HCT116 (cell line): Measurements from ENCODE around the gene OR10A6. TPM values are rescaled to one million over a fixed set of nuclear protein-coding genes. Genes with fewer than 3 reads are reported as not detected.

Source experiments
- ATAC-seq: fragments of 200-7000 bp; cut with Tn5 transposase; 2 replicates; pipeline ENCODE4 v1.9.1; 2020; ENCODE audit warnings: mild to moderate bottlenecking, moderate library complexity
- BruUV-seq: library from RNA; stranded (reverse); fragments of 400-500 nt; replicated peaks from 2 replicates; lab custom pipeline; 2021; lab: Mats Ljungman, UMichigan
- CTCF ChIA-PET: fragments of 300-600 bp; sonication (Branson Sonifier 250); formaldehyde crosslinking; loops from one replicate; lab custom pipeline; 2021; ENCODE audit warnings: antibody characterized with exemption; lab: Charles Lee
- POLR2A ChIA-PET: fragments of 300-600, 350-600 bp; sonication (Branson Sonifier 250); formaldehyde crosslinking; loops from one replicate; lab custom pipeline; 2021; ENCODE audit warnings: antibody characterized with exemption; lab: Charles Lee
- RAD21 ChIA-PET, 2 experiments: fragments of 300-600 bp; sonication (Branson Sonifier 250); formaldehyde crosslinking; loops; one replicate each; lab custom pipeline; 2023; ENCODE audit warnings: low total read pairs in 2 of 2; ENCODE audit not compliant: uncharacterized antibody in 2 of 2, unreplicated experiment in 2 of 2, low non-redundant PET in 1 of 2; lab: Charles Lee
- DNase-seq: peaks from one replicate; pipeline ENCODE4 v3.0.0-alpha.2; 2010; ENCODE audit warnings: low read depth, low spot score
- H2AFZ ChIP-seq: fragments of 200-600 bp; shearing (Covaris generic), sonication (generic); 2 replicates; pipeline ENCODE4 v1.6.1; 2017; ENCODE audit warnings: low read depth, mixed run types, mixed read lengths, antibody characterized with exemption, low read length; ENCODE audit not compliant: poor library complexity, severe bottlenecking
- H3K27ac ChIP-seq: 2 replicates; pipeline ENCODE4 v1.5.1; 2012; ENCODE audit warnings: low read depth, low read length
- H3K27me3 ChIP-seq: fragments of 200-600 bp; sonication (generic); 2 replicates; pipeline ENCODE4 v1.6.1; 2016; ENCODE audit warnings: mixed run types, low read length, mixed read lengths; ENCODE audit not compliant: insufficient read depth
- H3K36me3 ChIP-seq, 2 experiments: fragments of 200-500 bp in 1 of 2; fragments of 200-600 bp in 1 of 2; sonication (Bioruptor generic) in 1 of 2; sonication (generic) in 1 of 2; 2 replicates each; pipeline versions ENCODE4 v1.5.1 to v1.6.1; 2014 to 2016; ENCODE audit warnings: low read length in 2 of 2, inconsistent platforms in 1 of 2, mixed read lengths in 1 of 2, mixed run types in 1 of 2; ENCODE audit not compliant: insufficient read depth in 2 of 2, control insufficient read depth in 1 of 2
- H3K4me1 ChIP-seq, 2 experiments: fragments of 200-600 bp in 1 of 2; sonication (generic) in 1 of 2; 2 replicates each; pipeline versions ENCODE4 v1.5.1 to v1.6.1; 2012 to 2017; ENCODE audit warnings: low read length in 2 of 2, inconsistent platforms in 1 of 2, mild to moderate bottlenecking in 1 of 2, mixed read lengths in 1 of 2, mixed run types in 1 of 2, moderate library complexity in 1 of 2; ENCODE audit not compliant: insufficient read depth in 2 of 2, control insufficient read depth in 1 of 2
- H3K4me2 ChIP-seq: fragments of 200-600 bp; sonication (generic); 2 replicates; pipeline ENCODE4 v1.6.1; 2017; ENCODE audit warnings: mixed run types, low read length, mixed read lengths
- H3K4me3 ChIP-seq, 2 experiments: fragments of 200-600 bp in 1 of 2; sonication (generic) in 1 of 2; replicated peaks in 1 of 2; 2 replicates each; pipeline ENCODE4 v1.5.1; 2011 to 2016; ENCODE audit warnings: low read length in 2 of 2, control low read depth in 1 of 2, low read depth in 1 of 2, mild to moderate bottlenecking in 1 of 2, mixed read lengths in 1 of 2, mixed run types in 1 of 2
- H3K79me2 ChIP-seq: fragments of 200-600 bp; sonication (generic); 2 replicates; pipeline ENCODE4 v1.6.1; 2017; ENCODE audit warnings: mild to moderate bottlenecking, mixed run types, low read length, moderate library complexity, mixed read lengths; ENCODE audit not compliant: insufficient read depth
- H3K9ac ChIP-seq: fragments of 200-600 bp; sonication (generic); 2 replicates; pipeline ENCODE4 v1.6.1; 2016; ENCODE audit warnings: low read length, mixed read lengths
- H3K9me2 ChIP-seq: fragments of 200-600 bp; sonication (generic), shearing (Covaris generic); 2 replicates; pipeline ENCODE4 v1.6.1; 2017; ENCODE audit warnings: mixed run types, mild to moderate bottlenecking, moderate library complexity; ENCODE audit not compliant: insufficient read depth
- H3K9me3 ChIP-seq, 2 experiments: fragments of 200-500 bp in 1 of 2; fragments of 200-600 bp in 1 of 2; sonication (Bioruptor generic) in 1 of 2; sonication (generic) in 1 of 2; 2 replicates each; pipeline ENCODE4 v1.6.1; 2014 to 2017; ENCODE audit warnings: low read length in 2 of 2, mixed read lengths in 2 of 2, inconsistent platforms in 1 of 2, low read depth in 1 of 2, mild to moderate bottlenecking in 1 of 2, mixed run types in 1 of 2, moderate library complexity in 1 of 2; ENCODE audit not compliant: control insufficient read depth in 1 of 2, insufficient read depth in 1 of 2
- H4K20me1 ChIP-seq: fragments of 200-600 bp; sonication (generic), shearing (Covaris generic); 2 replicates; pipeline ENCODE4 v1.6.1; 2017; ENCODE audit warnings: mixed run types, mild to moderate bottlenecking, moderate library complexity; ENCODE audit not compliant: insufficient read depth
- CBX3 ChIP-seq: IDR thresholded peaks from 2 replicates; pipeline ENCODE4 v1.6.1; 2012; ENCODE audit warnings: low read depth
- CEBPB ChIP-seq: IDR thresholded peaks from 2 replicates; pipeline ENCODE4 v1.6.1; 2012; ENCODE audit warnings: low read depth
- EZH2phosphoT487 ChIP-seq: fragments of 200-600 bp; IDR thresholded peaks from 2 replicates; pipeline ENCODE4 v1.6.1; 2018; ENCODE audit warnings: antibody characterized with exemption, borderline replicate concordance
- POLR2A ChIP-seq: IDR thresholded peaks from 2 replicates; pipeline ENCODE4 v1.7.0; 2011; ENCODE audit warnings: borderline replicate concordance; ENCODE audit not compliant: insufficient read depth, insufficient read length; ENCODE audit errors: extremely low read depth
- SIN3A ChIP-seq: IDR thresholded peaks from 2 replicates; pipeline ENCODE4 v1.6.1; 2012; ENCODE audit warnings: low read depth
- ZBTB33 ChIP-seq: IDR thresholded peaks from 2 replicates; pipeline ENCODE4 v1.6.1; 2011; ENCODE audit warnings: mild to moderate bottlenecking, low read length, moderate library complexity; ENCODE audit not compliant: insufficient replicate concordance; ENCODE audit errors: extremely low read depth
- intact Hi-C: fragments of 100-400 bp; cut with micrococcal nuclease; formaldehyde crosslinking; loops from 2 replicates; pipeline ENCODE4 v1.10.0; 2022
- total RNA-seq: library from RNA; stranded (reverse); gene quantifications from one replicate; pipeline ENCODE4 v1.2.1, GENCODE V29; 2021; ENCODE audit not compliant: unreplicated experiment

OR10A6 gene
- total RNA-seq, 1 experiment from 2014 or later = not detected

GRCh38 chr11:7907121-7907520 is 23.9 kb downstream of the OR10A6 start (continued):
- TF ChIP-seq CEBPB (no peak), CBX3 (no peak), POLR2A (no peak)

- RAD21 ChIA-PET = no interaction called here
- POLR2A ChIA-PET = no interaction called here
- peaks cover 50% of the 10 kb centered on the region for H3K27me3 ChIP-seq
- DNase-seq = no peak
- H3K4me2 ChIP-seq = no peak overlapping the region
- no peak overlapping the region for H3K27ac ChIP-seq
- CTCF ChIA-PET = no interaction called here
- H3K79me2 ChIP-seq = no peaks in the 10 kb centered on the region
- TF ChIP-seq ZBTB33 = no peak
- no peak for TF ChIP-seq POLR2A
- no peak for TF ChIP-seq SIN3A
- H3K9ac ChIP-seq = no peak overlapping the region
- H3K9me3 ChIP-seq = no peaks in the 10 kb centered on the region
- no peaks in the 10 kb centered on the region for H3K9me2 ChIP-seq
- no TSS peak for BruUV-seq
- no peaks in the 10 kb centered on the region for H4K20me1 ChIP-seq
- H2AFZ ChIP-seq = no peak overlapping the region
- H3K36me3 ChIP-seq = no peaks in the 10 kb centered on the region
- H3K4me1 ChIP-seq = no peaks in the 10 kb centered on the region
- H3K4me3 ChIP-seq = no peak overlapping the region
- intact Hi-C loops = loop anchor here (5.0 kb wide), 1 partner anchor 81 kb away; the partner anchor contains the start of gene EIF3F
- ATAC-seq = no peak
Measured at GRCh38 chr11:7906481-7906880, 24.6 kb downstream of the OR10A6 start.

- ChIA-PET RAD21 (no interaction called here), POLR2A (no interaction called here), CTCF (interaction anchor here (1.5 kb wide), 1 partner anchor 81 kb away, joined by 5 read pairs; the partner anchor contains the start of gene EIF3F)
- TF ChIP-seq CEBPB = no peak
- TF ChIP-seq EZH2phosphoT487 = no peak
- no peak for TF ChIP-seq POLR2A
- no TSS peak for BruUV-seq
- Histone ChIP-seq H3K4me3 (no peak overlapping the region), H3K4me2 (no peak overlapping the region), H3K9ac (no peak overlapping the region), H3K36me3 (no peaks in the 10 kb centered on the region), H3K27me3 (peaks cover 48% of the 10 kb centered on the region), H3K9me3 (no peaks in the 10 kb centered on the region), H2AFZ (no peak overlapping the region), H3K79me2 (no peaks in the 10 kb centered on the region), H3K4me1 (no peaks in the 10 kb centered on the region), H3K27ac (no peak overlapping the region), H4K20me1 (no peaks in the 10 kb centered on the region), H3K9me2 (no peaks in the 10 kb centered on the region)
- ATAC-seq (no peak), DNase-seq (no peak)
- intact Hi-C loops = loop anchor here (5.0 kb wide), 1 partner anchor 81 kb away; the partner anchor contains the start of gene EIF3F
Measured at GRCh38 chr11:7905961-7906429, 25.1 kb downstream of the OR10A6 start.
